A549 treated with DMSO at 1 μM for 4 hours (cell line): Measurements from ENCODE around the gene EFEMP2. TPM values are rescaled to one million over a fixed set of nuclear protein-coding genes. Genes with fewer than 3 reads are reported as not detected.

Experiments used
- total RNA-seq: library from RNA; stranded (reverse); fragments of 200-300 nt; extraction: Qiagen RNA extraction; gene quantifications from 5 replicates; pipeline ENCODE4 v1.2.3, GENCODE V29; 2022; ENCODE audit warnings: low read depth

Gene EFEMP2
- total RNA-seq, result 0.67 to 2.1 TPM (median 1.4 TPM) in 5 replicates

DNA sequence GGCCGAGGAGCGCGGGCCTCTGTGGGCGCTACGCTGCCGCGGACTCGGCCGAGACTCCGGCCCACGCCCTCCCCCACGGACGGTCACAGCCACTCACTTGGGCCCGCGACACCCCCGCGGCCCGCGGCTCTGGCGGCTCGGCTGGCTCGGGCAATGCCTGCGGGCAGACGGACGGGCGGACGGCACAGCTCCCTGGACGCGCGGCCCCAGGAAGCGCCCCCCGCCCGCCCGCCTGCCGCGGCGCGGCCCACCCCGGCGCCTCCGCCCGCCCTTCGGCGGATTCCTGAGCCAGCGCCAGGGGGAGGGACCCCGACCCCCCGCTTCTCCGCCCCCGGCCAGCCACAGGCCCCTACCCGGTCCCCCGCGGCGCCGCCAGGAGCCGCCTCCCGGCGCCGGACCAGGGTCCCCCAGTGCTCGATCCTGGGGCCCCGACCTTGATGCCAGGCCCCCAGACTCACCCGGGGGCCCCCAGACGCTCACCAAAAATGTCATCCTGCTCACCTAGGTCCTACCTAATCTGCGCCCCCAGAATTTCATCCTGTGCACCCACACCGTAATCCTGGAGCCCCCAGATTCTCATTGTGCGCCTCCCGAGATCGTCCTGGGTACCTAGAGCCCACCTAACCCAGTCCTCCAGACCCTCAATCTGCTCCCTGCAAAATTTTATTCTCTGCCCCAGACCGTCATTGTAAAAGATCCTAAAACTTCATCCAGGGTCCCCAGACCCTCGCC, at the start of gene EFEMP2:
EFEMP2 (minus strand) TSS at position 215 of the 732 bp plus-strand sequence. CDS start 446 bp downstream, outside the sequence.

DNA sequence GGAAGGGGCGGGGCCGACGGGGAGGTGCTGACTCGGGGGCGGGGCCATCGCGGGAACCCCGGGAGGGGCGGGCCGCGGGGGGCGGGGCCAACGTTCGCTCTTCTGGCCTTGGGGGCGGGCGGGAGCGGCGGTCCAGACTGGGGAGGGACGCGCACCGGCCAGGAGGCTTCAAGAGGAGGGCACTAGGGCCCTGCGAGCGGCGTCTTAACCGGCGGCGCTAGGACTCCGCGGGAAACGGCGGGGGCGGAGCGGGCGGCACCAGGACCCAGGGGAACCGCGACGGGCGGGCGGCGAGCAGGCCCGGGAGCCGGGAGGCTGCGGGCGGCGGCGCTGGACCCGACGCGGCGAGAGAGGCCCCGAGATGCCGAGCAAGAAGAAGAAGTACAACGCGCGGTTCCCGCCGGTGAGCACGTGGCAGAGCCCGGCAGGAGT, 46.6 kb upstream of the EFEMP2 start, which contains the start of gene DRAP1:
DRAP1 (plus strand) TSS at position 286 of the 432 bp plus-strand sequence; CDS start at position 362, 76 bp downstream.

DNA sequence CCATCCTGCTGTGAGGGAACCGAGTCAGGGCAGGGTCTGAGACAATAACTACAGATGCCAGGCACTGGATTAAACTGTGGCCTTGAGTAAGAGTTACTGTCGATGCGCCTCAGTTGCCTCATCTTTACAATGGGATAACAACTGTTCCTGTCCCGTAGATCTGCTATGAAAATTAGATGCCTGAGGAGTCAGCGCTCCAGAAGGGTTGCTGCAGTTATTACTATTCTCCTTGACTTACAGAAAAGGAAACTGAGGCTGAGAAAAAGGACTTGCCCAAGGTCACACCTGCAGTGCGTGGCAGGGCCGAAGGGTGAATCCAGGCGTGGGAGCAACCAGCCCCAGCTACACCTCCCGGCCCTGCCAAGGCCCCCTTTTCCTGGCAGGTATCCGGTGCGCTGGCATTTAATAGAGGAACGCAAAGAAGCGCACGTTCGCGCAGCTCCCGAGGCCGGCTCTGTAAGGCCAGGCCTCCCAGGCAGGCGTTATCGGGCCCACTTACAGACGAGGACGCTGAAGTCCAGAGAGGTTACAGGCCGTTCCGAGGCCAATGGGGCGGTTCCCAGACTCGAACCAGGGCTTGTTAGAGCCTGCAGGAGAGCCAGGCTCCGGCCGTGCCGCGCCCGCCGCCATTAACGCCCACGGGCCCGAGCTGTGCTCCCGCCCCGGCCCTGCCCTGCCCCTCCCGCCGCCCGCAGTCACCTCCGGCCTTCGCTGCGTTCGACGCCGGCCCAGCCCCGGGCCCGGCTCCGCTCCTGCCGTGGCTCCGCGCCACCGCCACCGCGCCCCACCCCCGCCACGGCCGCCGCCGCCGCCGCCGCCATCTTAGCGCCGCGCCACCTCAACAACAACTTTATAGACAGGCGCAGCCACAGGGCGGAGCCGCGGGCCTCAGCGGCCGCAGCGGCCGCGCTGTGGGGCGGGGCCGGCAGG, 45.9 kb upstream of the EFEMP2 start, which contains the start of gene C11orf68:
C11orf68 (minus strand) TSS at position 852 of the 930 bp plus-strand sequence; CDS start at position 821, 31 bp downstream.

DNA sequence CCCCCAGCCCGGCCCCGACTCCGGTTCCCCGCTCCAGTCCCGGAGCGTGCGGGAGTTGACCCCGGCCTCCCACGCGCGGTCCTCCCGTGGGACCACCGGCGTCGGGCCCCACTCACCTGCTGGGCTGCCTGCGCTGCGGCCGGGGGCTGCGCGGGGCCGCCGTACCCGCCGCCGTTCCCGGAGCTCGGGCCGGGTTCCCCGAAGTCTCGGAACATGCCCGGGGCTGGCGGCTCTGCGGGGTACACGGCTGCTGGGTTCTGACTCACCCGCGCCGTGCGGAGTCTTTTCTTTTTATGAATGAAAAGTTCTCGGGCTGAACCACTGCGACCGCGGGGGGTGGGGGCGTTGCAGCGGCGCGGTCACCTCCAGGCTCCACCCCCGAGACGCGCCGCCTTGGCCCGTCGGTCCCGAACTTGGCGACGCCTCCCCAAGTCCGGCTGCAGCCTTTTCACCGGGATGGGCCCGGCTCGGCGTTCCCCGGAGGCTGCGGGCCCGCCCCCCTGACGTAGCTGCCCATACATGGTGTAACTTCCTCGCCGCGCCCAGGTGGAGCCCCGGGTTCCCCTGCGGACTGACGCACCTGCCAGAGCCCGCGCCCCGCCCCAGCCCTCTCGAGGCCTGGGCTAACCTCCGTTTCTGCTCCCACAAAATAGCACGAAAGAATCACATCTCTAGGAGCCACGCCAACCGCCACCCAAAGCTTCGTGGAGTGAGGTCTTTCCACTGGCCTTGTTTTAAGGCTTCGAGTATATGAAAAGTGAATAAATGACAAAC, 27.7 kb upstream of the EFEMP2 start, which contains the start of gene FOSL1:
FOSL1 (minus strand) TSS at position 264 of the 774 bp plus-strand sequence; CDS start at position 215, 49 bp downstream.

DNA sequence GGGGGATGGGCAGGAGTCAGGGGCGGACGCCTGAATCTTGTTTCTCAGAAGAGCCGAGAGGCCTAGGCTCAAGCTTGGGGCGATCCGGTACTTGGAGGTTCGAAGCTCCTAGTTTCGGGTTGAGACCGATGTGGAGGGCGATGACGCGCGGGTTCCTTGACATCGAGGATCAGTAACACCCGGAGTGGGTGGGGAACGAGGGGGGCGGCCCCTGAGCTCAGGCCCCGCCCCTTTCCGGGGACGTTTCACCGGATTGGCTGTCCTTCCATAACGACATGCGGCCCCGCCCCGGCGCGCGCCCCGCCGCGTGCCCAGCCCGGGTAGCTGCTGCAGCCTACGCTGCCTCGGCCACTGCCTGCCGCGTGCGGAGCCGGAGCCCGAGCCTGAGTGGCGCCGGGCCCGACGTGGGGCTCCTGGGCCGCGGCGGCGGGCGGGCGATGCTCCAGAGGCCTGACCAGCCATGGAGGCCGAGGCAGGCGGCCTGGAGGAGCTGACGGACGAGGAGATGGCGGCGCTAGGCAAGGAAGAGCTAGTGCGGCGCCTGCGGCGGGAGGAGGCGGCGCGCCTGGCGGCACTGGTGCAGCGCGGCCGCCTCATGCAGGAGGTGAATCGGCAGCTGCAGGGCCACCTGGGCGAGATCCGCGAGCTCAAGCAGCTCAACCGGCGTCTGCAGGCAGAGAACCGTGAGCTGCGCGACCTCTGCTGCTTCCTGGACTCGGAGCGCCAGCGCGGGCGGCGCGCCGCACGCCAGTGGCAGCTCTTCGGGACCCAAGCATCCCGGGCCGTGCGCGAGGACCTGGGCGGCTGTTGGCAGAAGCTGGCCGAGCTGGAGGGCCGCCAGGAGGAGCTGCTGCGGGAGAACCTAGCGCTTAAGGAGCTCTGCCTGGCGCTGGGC, 18.0 kb upstream of the EFEMP2 start, which contains the start of gene CCDC85B:
CCDC85B (plus strand) TSS at position 350 of the 895 bp plus-strand sequence; CDS start at position 461, 111 bp downstream.

DNA sequence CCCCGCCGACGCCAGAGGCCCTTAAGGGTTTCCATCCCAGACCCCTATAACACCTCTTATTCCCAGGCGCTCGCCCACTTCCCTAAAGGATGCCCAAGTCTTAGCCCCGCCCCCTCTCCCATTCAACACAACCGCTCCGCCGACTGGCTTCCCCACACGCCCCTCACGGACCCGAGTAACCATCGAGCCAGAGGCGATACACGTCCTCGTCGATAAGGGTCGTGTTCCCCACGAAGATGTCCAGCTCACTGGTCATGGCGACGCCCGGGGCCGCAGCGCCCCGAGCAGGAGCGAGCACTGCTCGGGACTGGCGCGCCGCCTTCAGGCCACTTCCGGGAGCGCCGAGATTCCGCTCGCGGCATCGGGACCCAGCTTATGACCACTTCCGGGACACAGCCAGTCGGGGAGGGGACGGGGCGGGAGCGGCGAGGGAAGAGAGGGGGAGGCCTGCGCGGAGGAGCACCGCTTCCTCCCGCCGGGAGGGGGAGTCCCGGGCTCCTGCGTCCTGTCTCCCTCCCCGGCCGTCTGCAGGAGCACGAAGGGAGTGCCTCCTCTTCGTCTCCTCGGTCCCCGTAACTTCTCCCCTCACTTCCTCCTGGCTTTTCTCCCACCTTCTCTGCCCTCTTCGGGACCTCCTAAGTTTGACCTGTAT, 15.7 kb upstream of the EFEMP2 start, which contains the start of gene FIBP:
FIBP (minus strand) TSS at position 309 of the 652 bp plus-strand sequence; CDS start at position 256, 53 bp downstream.

DNA sequence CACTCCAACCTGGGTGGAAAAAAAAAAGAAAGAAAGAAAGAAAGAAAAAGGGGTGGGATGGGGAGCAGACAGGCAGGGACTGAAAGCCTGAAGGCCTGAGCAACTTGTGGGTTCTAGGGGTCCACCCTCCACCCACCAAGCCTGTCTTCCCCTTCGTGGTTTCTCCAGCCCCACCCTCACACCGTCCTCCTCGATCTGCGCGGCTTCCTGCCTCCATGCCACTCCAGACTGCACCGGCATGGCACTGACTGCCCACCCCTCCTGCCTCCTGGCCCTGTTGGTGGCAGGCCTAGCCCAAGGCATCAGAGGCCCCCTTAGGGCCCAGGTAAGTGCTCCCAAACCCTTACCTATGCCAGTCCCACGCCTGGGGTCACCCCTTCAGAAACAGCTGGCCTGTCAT, 7.0 kb upstream of the EFEMP2 start, which contains the start of gene CTSW:
CTSW (plus strand) TSS at position 221 of the 400 bp plus-strand sequence; CDS start at position 239, 18 bp downstream.

DNA sequence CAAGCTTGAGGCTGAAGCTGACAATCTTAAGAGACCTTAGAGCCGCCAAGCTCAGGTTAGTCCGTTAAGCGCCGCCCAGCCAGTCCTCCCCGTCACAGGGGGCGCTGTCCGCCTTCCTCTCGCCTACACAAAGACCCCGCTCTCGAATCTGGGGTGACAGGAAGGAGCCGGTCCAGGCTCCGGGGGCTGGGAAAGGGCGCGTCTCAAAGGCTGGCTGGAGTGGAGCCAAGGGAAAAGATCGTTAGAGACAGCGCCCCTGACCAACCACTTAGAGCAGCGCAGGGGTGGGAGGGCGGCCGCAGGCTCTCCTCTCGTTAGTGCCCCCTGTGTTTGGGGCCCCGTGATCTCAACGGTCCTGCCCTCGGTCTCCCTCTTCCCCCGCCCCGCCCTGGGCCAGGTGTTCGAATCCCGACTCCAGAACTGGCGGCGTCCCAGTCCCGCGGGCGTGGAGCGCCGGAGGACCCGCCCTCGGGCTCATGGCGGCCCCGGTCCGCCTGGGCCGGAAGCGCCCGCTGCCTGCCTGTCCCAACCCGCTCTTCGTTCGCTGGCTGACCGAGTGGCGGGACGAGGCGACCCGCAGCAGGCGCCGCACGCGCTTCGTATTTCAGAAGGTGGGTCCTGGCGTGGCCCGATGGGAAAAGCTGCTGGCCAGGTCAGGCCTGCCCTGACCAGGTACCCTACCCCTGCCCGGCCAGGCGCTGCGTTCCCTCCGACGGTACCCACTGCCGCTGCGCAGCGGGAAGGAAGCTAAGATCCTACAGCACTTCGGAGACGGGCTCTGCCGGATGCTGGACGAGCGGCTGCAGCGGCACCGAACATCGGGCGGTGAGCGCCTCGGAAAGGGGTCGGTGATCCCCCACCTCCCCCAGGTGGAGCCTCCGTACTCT, 12.1 kb downstream of the EFEMP2 start, which contains the start of gene MUS81:
MUS81 (plus strand) TSS at position 156 of the 887 bp plus-strand sequence; CDS start at position 477, 321 bp downstream.

DNA sequence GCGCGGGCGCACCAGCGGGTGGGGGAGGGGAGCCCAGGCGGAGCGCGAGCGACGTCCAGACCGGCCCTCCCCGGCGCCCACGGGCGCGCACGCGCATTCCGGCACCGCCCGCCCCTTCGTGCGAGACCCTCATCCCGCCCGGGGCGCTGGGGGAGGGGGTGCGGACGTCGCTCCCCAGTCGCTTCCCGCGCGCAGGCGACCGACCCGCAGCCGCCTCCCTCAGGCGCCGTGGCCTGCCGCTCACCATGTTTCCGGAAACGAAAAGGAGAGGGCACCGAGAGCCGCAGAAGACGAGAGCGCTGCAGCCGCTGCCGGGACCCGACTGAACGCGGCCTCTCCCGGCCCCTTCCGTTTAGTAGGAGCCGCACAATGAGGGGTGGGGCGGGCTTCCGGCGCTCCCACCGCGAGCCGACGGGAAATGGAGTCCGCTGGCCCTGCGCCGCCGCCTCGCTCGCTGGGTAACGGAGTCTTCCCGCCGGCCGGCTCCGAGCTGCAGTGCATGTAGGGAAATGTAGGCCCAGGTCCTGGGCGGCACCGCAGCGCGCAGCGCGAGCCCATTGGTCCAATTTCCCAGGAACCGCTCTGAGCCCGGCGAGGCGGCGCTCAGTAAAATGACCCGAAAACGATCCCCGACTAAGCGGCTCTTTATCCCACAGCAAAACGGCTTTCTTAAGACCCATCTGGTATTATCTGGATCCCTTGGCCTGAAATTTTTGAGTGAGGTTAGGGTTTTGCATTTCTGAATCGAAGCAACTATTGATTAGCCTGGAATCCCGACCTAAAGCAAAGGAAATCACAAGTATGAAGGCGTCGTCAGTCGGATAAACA, 14.5 kb downstream of the EFEMP2 start, which contains the start of gene CFL1:
CFL1 (minus strand) TSS at position 328 of the 828 bp plus-strand sequence; CDS start at position 247, 81 bp downstream.

DNA sequence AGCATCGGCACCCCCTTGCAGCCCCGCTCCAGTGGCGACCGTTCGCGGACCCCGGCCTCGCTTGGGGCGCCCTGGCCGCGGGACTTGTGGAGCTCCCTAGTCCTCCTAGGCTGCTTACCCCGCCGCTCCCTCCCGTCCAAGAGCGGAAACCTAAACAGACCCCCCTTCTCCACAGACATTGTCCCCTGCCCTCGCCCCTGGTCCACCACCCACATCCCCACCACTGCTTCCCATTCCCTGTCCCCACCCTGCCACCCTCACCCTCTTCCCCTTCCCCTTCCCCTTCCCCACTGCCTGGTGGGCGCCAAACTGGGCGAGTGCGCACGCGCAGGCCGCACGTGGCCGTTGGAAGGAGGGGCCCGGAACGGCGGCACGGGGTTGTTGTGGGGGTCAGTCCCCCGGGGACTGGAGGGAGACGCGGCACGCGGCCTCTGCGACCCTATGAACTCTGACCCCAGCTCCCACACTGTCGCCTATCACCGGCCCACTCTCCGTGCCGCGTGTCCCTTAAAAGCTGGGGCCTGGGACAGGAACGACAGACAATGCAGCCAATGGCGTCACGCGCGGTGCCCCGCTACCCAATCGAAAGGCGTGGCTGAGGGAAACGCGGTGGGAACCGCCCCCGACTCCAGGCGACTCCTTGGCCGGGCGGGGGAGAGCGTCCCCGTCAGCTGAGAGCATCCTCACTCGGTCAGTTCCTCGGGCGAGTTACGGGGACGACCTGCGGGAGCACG, 39.1 kb downstream of the EFEMP2 start, which contains the start of gene SNX32:
SNX32 (plus strand) TSS at position 667 of the 734 bp plus-strand sequence. CDS start 103 bp downstream, outside the sequence.

Other genes starting within 250 kb of the EFEMP2 start
- 9.7 to 22.5 TPM (median 18.8 TPM) in 5 replicates for gene SIPA1, start 234.7 kb downstream of the EFEMP2 start, total RNA-seq
- gene RELA, start 209.9 kb downstream of the EFEMP2 start, total RNA-seq, result 74.4 to 83.8 TPM (median 81.1 TPM) in 5 replicates
- 44.8 to 54.2 TPM (median 47.0 TPM) in 5 replicates for gene KAT5, start 160.5 kb downstream of the EFEMP2 start, total RNA-seq
- 23.8 to 48.1 TPM (median 44.1 TPM) in 5 replicates for gene RNASEH2C, start 152.0 kb downstream of the EFEMP2 start, total RNA-seq
- 10.0 to 13.8 TPM (median 11.8 TPM) in 5 replicates for gene AP5B1, start 91.8 kb downstream of the EFEMP2 start, total RNA-seq
- gene OVOL1, start 85.7 kb downstream of the EFEMP2 start, total RNA-seq, result 0.02 to 0.08 TPM (median 0.02 TPM) in 3 of 5 replicates, not detected in the others
- gene SNX32, start 38.8 kb downstream of the EFEMP2 start, total RNA-seq, result 0.06 to 0.14 TPM (median 0.11 TPM) in 4 of 5 replicates, not detected in the other
- 2,114 to 2,300 TPM (median 2,193 TPM) in 5 replicates for gene CFL1, start 14.6 kb downstream of the EFEMP2 start, total RNA-seq
- 24.8 to 34.5 TPM (median 33.9 TPM) in 5 replicates for gene MUS81, start 12.4 kb downstream of the EFEMP2 start, total RNA-seq
- 0.09 TPM in 1 of 5 replicates, not detected in the others for gene CTSW, start 7.0 kb upstream of the EFEMP2 start, total RNA-seq
- gene FIBP, start 15.7 kb upstream of the EFEMP2 start, total RNA-seq, result 74.2 to 92.5 TPM (median 85.4 TPM) in 5 replicates
- 21.7 to 51.3 TPM (median 42.0 TPM) in 5 replicates for gene CCDC85B, start 17.9 kb upstream of the EFEMP2 start, total RNA-seq
- gene FOSL1, start 27.6 kb upstream of the EFEMP2 start, total RNA-seq, result 176 to 296 TPM (median 205 TPM) in 5 replicates
- 58.3 to 75.5 TPM (median 60.6 TPM) in 5 replicates for gene C11orf68, start 46.3 kb upstream of the EFEMP2 start, total RNA-seq
- gene DRAP1, start 46.6 kb upstream of the EFEMP2 start, total RNA-seq, result 204 to 286 TPM (median 228 TPM) in 5 replicates
- not detected in 5 replicates for gene TSGA10IP, start 72.7 kb upstream of the EFEMP2 start, total RNA-seq
- gene SART1, start 88.9 kb upstream of the EFEMP2 start, total RNA-seq, result 43.7 to 71.8 TPM (median 59.1 TPM) in 5 replicates
- gene EIF1AD, start 129.4 kb upstream of the EFEMP2 start, total RNA-seq, result 41.2 to 48.0 TPM (median 43.0 TPM) in 5 replicates
- 374 to 484 TPM (median 463 TPM) in 5 replicates for gene BANF1, start 129.7 kb upstream of the EFEMP2 start, total RNA-seq
- not detected in 5 replicates for gene CST6, start 139.2 kb upstream of the EFEMP2 start, total RNA-seq
- gene CATSPER1, start 153.7 kb upstream of the EFEMP2 start, total RNA-seq, result 0.53 to 2.1 TPM (median 1.5 TPM) in 5 replicates
- gene GAL3ST3, start 176.4 kb upstream of the EFEMP2 start, total RNA-seq, result not detected in 5 replicates
- 168 to 185 TPM (median 175 TPM) in 5 replicates for gene SF3B2, start 179.6 kb upstream of the EFEMP2 start, total RNA-seq
- gene PACS1, start 197.5 kb upstream of the EFEMP2 start, total RNA-seq, result 49.5 to 72.3 TPM (median 60.7 TPM) in 5 replicates